Activated T-cell treated with anti-CD3 and anti-CD28 coated beads for 48 hours (primary cell): ENCODE data around the gene TCOF1.

Source experiments
- DNase-seq: peaks from one replicate; pipeline ENCODE4 v3.0.0-alpha.2; 2020; ENCODE audit warnings: low read depth

The TCOF1 gene, protein sequence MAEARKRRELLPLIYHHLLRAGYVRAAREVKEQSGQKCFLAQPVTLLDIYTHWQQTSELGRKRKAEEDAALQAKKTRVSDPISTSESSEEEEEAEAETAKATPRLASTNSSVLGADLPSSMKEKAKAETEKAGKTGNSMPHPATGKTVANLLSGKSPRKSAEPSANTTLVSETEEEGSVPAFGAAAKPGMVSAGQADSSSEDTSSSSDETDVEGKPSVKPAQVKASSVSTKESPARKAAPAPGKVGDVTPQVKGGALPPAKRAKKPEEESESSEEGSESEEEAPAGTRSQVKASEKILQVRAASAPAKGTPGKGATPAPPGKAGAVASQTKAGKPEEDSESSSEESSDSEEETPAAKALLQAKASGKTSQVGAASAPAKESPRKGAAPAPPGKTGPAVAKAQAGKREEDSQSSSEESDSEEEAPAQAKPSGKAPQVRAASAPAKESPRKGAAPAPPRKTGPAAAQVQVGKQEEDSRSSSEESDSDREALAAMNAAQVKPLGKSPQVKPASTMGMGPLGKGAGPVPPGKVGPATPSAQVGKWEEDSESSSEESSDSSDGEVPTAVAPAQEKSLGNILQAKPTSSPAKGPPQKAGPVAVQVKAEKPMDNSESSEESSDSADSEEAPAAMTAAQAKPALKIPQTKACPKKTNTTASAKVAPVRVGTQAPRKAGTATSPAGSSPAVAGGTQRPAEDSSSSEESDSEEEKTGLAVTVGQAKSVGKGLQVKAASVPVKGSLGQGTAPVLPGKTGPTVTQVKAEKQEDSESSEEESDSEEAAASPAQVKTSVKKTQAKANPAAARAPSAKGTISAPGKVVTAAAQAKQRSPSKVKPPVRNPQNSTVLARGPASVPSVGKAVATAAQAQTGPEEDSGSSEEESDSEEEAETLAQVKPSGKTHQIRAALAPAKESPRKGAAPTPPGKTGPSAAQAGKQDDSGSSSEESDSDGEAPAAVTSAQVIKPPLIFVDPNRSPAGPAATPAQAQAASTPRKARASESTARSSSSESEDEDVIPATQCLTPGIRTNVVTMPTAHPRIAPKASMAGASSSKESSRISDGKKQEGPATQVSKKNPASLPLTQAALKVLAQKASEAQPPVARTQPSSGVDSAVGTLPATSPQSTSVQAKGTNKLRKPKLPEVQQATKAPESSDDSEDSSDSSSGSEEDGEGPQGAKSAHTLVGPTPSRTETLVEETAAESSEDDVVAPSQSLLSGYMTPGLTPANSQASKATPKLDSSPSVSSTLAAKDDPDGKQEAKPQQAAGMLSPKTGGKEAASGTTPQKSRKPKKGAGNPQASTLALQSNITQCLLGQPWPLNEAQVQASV (N-terminal part only)

DNA sequence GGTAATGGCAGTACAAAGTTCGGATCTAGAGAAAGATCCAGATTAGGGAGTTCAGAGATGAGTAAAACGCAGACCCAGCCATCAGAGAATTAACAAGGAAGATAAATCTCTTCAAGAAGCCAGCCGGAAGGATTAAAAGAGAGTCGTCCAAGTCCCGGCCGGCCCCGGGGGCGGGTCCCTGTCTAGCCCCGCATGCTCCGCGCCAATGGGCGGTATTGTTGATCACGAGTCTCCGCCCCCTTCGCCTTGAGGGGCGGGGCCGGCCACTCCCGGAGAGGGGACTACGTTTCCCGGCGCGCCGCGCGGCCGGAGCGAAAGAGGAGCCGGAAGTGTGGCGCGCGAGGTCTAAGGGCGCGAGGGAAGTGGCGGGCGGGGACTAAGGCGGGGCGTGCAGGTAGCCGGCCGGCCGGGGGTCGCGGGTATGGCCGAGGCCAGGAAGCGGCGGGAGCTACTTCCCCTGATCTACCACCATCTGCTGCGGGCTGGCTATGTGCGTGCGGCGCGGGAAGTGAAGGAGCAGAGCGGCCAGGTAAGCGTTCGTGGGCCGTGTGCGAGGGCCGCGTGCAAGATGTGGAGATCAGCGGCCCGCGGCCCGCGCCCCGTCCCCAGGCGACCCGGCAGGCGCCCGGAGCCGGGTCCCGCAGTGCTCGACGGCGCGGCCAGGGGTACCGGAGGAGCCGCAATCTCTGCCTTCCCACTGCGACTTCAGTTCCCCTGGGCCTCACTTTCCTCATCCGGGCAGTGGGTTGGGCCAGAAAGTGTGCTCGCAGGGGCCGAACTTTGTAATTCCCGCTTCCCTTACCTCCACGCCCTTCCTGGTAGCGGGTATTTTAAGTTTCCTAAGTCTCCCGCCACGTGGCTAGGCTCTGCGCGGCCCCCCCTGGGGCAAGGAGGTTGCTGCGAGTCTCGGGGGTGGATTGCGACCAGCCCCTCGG, at the start of gene TCOF1:
Gene TCOF1 (plus strand): TSS at position 372 of the 935 bp plus-strand sequence. CDS start 50 bp downstream, at position 422.
- peak; percentile 99 for DNase-seq

DNA sequence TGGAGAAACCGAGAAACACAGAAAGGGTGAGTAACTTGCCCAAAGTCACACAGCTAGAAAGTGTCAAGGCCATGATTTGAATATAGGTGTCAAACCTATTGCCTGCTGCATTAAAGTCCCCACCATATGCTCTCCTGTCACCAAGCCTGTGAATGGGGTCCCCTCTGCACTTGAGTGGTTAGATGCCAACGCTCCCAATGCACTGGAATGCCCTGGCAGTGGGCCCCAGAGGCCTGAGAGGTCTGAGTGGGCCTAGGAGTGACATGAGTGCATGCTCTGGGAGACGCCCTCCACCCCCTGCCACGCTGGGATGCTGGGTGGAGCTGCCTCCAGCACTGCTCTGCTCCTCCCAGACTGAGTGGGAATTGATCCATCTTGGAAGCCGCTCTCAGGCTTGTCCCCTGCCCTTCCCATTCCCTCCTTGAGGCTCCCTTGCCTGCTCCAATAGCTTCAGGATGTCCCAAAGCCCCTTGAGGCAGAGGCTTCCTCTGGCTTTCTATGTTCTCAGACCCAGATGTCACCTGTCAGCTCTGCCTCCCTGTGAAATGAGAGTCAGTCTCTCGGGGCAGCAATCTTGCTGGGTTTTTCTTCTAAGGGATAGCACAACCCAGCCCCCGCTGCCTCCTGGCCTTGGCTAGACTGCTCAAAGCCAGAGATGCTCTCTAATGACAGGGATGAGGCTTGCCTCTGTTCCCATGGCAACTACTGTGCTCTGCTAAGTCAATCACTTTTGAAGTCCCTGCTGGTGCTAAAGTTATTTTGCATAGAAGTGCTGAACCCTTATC, 48.2 kb upstream of the TCOF1 start:
- DNase-seq: no peak

DNA sequence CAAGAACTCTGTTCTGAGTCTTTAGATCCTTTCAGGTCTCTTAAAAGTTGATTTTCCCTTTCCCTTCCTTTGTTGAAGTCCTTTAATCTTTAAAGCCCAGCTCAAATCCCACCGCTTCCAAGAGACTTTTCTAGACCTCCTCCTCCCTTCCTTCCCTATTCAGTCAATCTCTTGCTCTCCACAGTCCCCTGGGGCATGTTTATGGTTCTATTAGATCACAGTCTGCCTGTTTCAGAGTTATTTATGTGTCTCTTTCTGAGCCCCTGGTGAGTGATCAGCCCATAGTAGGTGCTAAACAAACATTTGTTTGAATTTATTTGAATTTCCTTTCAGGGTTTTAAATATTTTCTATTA, 47.6 kb upstream of the TCOF1 start:
- no peak for DNase-seq

DNA sequence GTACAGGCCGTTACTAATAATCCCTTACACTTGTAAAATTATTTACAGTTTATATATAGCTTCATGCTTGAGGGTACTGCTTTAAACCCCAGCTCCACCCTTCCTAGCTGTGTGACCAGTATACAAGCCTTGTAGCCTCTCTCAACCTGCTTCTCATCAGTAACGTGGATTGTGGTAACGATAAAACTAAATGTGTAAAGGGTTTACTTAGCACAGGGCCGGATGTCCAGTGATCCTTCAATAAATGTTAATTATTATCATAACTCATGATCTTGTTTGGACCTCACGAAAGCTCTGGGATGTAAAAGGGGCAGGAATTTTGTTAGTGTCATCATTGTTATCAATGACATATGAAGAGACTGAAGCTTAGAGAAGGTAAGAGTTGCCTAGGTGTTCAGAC, 47.3 kb upstream of the TCOF1 start:
- no peak for DNase-seq

DNA sequence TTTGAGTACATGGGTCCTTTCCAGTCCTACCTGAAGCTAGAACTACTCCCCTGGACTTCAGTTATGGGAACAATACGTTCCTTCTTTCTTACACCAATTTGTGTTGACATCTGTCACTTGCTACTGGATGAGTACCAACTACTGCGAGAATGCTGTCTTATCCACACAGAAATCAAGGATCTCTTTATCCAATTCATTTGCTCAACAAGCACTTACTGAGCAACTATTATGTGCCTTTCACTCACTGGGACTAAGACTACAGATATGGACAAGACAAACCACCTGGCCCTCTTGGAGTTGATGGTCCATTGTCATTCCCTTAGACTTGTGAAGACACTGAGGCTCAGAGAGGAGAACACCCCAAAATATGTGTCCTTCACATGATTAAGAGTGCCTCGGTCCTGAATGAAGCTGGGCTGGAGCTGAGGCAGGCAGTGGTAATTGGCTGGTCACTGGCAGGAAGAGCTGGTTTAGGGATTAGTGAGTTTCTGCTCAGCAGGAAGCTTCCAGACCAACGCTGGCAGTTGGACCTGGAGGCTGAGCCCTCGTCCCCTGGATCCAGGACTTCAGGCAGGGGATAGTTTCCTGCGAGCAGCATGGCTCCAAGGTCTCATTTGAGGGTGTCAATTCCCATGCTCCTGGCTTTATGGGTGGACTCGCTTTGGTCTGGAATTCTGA, 46.3 kb upstream of the TCOF1 start:
- no peak for DNase-seq

DNA sequence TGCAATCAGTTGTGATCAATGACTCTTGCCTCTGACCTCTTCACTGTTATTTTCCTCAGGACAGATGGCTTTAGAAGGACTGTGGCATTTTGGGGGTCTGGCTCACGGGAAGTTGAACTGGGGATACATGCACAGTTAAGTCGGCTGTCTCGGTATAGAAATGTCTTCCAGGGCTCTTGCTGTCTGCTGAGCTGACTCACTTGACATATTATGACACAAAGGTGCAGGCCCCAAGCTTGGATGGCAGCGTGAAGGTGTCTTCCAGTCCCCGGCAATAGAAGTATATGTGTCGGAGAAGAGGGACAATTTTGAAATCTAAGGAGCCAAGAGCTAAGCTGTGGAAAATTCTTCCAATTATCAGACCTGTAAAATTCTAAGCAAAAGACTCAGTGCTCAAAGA, 45.0 kb upstream of the TCOF1 start:
- DNase-seq: no peak

DNA sequence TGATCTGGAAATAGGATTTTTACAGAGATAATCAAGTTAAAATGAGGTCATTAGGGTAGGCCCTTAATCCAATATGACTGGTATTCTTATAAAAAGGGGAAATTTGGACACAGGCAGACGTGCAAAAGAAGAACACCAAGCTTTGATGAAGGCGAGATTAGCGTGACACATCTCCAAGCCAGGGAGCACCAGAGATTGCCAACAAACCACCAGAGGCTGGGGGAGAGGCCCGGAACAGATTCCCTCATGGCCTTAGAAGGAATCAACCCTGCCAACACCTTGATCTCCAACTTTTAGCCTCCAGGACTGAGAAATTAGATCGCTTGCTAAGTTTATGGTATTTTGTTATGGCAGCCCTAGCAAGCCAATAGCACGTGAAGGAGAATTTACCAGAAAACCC, 44.0 kb upstream of the TCOF1 start:
- DNase-seq: no peak

DNA sequence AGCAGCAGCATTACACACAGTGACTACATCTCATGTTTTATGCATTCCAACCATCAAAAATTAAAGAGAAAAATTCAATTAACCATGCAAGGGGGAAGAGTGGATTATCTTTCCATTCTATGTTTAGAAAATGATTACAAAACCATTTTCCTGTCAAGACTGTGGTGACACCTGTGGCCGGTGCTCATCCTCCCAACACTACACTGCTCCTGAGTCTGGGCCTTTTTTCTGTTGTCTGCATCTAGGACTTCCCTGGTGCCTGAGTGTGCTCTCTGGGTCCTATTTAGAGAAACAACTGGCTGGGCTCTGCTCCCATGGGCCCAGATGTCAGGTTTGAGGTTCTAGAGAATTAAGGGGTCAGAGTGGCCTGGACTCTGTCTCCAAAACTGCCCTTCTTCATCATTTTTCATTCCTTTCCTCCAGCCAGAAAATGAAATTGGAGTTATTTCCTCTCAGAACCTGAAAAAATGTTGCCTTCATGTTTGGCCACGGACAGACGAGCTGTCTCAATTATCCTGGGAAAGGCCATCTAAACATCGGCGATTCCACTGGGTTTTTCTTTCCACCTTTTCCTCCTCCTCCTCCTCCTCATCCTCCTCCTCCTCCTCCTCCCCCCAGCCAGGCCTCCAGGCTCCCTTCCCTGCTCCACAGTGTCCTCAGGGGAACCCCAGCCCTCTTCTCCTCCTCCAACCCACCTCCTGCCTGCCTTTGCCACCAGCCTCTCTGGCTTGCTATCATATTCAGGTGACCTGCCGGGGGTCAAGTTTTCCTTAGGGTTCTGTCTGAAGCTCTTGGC, 43.4 kb upstream of the TCOF1 start:
- DNase-seq: no peak

DNA sequence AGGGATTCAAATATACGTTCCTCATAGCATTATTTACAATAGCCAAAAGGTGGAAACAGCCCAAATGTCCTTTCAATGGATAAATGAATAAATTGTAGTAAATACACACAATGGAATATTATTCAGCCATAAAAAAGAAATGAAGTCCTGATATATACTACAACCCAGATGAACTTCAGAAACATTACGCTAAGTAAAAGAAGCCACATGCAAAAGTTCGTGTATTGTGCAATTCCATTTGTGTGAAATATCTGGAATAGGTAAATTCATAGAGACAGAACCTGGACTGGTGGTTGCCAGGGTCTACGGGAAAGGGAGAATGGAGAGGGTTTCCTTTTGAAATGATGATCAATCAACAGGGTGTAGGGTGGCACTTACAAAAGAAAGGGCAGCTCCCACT, 42.3 kb upstream of the TCOF1 start:
- DNase-seq: no peak

DNA sequence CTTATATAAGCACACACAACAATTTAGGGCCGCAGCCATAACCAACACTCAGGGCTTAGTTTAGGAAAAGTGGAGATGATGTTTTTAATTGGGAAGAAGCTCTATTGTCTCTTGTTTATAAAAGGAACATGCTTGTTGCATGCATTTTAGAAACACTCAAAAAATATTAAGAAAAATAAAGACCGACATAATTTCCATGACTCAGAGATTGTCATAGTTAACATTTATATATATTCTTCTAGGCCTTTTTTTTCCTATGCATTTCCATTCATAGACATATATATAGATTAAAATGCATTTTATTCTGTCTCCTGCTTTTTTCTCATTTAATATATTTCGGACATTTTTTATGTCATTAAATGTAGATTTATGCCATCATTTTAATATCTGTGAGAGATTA, 41.2 kb upstream of the TCOF1 start:
- DNase-seq: no peak

DNA sequence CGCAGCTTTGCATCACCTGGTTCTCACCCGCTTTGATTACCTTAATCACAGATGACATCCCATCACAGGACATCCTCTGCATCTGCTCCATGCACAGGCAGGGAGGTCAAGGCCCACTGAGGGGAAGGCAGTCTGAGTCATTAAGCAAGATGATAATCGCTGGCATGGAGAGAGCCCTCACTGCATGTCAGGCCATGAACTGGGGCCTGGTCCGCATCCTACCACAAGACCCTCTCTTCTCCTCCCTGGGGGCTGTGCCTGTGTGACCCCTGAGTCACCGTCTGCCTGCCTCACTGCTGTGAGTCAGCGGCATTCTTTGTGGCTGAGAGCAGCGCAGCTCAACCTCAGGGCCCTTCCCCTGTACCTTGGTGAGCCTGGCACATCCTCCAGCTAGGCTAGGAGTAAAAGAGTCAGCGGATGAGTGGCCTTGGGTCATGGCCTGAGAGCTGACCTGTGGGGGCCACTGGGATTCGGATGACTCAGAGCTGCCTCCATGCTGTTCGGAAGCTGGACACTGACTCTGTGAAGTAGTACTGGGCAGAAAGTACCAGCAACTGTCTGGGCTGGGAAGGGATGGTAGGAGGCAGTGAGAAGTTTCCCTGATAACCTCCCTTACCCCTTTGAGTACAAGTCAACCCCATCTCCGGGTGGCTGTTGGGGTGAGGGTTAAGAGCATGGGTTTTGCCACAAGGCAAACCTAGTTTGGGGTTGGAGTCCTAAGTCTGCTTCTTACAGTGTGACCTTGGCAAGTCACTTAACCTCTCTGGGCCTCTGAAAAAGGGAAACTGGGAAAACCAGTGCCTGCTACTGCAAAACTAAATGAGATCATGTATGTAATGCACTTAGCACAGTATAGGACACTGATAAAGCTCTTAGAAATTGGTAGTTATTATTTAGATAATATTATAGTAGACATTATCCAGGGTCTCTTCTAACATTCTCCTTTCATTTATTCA, 40.2 kb upstream of the TCOF1 start:
- peak; percentile 15 for DNase-seq

DNA sequence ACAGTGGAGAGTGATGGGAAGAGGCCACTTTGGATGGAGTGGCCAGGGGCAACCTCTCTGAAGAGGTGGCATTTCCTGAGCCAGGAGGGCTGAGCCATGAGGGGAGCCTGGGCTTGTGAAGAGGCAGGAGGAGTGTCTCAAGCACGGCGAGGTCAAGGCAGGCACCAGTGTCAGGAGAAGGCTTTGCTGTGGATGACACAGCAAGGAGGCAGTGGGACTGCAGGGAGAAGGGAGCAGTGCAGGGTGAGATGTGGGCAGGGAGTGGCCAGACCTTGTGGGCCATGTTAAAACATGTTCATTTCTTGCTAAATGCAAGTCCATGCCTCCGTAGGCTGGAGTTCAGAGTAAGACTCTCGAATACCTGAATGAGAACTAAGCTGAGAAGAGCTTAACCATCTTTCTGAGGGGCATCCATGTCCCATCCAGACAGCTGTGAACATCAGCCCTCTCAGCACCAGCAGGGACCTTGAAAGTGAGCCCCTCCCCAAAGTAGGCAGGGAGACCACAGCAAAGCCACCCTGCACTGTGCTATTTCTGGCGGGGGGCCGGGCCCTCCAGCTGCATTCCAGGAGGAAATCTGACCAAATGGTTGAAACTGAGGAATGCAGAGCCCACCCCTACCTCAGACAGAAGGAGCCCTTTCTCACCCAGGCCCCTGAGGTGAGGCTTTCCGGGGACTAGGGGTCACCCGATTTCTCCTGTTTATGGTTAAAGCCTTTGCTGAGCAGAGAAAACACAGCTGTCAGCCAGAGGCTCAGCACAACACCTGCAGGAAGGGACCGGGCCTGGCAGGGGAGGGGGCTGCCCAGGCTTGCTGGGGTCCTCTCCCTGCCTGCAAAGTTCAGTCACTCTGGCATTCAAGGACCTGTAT, 38.6 kb upstream of the TCOF1 start:
- DNase-seq: no peak

DNA sequence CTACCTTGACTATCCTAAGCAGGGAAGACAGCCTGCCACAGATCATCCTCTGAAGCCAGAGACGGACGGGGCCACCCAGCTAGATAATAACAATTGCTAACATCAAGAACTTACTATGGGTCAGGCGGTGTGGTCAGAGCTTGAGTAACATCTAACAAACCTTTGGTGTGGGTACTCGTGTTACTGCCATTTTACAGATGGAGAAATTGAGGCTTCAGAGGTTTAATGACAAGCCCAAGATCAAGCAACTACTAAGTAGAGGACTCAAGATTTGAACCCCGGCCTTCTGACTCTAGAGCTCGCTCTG, 38.1 kb upstream of the TCOF1 start:
- no peak for DNase-seq

DNA sequence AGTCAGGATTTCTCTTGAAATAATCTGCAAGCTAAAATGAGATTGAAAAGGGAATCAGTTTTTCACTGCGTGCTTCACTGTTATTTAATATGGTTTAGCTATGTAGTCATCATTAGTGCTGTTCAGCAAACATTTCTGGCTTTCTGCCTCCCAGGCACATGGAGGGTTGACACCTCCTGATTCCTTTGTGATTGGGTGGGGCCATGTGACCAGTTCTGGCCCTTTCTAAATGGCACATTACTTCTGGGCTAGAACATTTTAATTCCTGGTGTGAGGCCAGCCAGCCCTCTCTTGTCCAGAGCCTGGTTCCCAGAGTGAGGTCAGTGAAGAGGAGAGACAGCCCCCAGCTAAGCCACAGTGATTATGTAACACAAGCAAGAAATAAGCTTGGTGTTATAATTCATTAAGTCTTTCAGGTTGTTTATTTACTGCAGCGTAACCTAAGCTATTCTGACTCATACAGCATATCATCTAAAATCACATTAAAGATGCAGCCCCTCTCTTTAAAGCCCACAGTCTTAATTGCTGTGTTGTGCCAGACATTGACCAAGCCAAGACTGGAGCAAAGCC, 37.4 kb upstream of the TCOF1 start:
- DNase-seq: no peak

DNA sequence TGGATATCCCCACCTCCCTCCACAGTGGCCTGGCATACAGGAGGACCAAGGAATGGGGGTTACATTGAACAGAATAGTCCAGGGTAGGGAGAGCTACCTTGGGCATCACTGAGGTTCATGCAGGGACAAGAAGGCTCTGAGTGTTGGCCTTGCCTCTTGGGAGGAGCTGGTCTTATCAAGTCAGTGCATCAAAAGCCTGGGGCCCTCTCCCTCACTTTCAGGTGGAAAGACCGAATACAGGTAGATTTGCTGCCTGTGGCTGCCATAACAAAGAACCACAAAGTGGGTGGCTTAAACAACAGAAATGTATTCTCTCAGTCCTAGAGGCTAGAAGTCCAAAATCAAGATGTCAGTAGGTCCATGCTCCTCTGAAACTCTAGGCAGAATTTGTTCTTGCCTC, 36.3 kb upstream of the TCOF1 start:
- no peak for DNase-seq

DNA sequence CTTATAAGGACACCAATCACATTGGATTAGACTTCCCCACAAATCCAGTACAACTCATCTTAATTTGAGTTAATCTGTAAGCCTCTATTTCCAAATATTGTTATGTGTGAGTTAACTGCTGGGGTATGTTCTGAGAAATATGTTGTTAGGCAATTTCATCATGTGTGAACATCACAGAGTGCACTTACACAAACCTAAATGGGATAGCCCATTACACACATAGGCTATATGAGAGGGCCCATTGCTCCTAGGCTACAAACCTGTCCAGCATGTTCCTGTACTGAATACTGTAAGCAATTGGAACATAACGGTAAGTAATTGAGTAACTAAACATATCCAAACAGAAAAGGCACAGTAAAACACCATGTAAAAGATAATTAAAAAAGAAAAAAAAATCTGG, 35.7 kb upstream of the TCOF1 start:
- no peak for DNase-seq

DNA sequence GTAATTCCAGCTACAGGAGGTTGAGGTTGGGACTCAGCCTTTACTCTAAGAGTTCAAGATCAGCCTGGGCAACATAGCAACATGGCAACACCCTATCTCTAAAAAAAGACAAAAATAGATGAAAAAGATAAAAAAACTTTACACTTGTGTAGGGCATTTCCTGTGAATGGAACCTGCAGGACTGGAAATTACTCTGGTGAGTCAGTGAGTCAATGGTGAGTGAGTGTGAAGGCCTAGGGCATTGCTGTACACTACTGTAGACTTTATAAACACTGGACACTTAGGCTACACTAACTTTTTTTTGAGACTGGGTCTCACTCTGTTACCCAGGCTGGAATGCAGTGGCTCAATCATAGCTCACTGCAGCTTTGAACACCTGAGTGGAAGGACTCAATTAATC, 35.3 kb upstream of the TCOF1 start:
- DNase-seq: no peak
